ENCODE data around the gene AADAC.
"Not testable (repeated sequence)": the region's sequence is repeated elsewhere in the genome, so short reads cannot be mapped to it uniquely, and the experiment has no call there.

Gene AADAC

DNA sequence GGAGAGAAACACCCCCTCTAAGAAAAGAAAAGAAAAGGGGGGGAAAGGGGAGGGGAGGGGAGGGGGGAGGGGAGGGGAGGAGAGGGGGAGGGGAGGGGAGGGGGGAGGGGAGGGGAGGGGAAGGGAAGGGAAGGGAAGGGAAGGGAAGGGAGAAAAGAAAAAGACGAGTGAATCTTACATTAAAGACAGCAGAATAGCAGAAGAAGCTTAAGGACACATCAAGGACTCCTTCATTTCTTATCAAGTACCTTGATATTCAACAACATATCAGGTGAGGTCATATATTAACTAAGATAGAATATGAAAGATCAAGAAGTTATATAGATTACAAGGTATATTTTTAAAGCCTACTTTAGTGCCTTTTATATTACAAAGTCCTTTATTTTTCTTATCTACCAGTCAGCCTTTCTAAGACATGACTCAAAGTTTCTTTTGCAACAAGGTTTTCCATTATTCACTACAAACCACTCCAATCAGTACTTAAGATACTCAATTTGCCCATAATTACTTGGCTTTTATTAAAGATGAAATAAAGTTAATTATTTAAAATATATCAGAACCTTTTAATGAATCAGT, 17.7 kb upstream of the AADAC start:
- DNase-seq (ENCODE audit: low spot score): no peak

DNA sequence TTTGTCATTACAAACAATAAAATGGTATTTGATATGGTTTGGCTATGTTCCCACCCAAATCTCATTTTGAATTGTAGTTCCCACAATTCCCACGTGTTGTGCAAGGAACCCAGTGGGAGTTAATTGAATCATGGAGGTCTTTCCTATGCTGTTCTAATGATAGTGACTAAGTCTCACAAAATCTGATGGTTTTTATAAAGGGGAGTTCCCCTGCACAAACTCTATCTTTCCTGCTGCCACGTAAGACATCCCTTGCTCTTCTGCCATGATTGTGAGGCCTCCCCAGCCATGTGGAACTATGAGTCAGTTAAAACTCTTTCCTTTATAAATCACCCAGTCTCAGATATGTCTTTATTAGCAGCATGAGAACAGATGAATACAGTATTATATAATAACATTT, 15.4 kb upstream of the AADAC start:
- DNase-seq (ENCODE audit: low spot score): no peak

DNA sequence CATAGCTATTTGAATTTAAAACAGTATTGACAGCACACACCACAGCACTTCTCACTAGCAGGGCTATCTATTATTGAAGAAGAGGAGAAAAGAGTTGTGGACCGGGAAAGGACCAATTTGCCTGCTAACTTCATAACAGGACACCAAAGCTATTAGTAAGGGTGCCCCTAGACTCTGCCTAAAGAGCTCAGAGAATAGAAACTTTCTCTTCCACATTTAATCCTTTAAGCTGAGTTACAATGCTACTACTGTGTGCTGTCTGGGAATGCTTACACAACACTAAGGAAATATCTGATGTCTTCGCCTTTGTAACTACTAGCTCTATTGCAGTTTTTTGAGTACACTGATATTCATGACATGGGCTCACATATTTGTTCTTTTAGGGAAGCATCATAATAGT, 13.5 kb upstream of the AADAC start:
- no peak for DNase-seq (ENCODE audit: low spot score)

DNA sequence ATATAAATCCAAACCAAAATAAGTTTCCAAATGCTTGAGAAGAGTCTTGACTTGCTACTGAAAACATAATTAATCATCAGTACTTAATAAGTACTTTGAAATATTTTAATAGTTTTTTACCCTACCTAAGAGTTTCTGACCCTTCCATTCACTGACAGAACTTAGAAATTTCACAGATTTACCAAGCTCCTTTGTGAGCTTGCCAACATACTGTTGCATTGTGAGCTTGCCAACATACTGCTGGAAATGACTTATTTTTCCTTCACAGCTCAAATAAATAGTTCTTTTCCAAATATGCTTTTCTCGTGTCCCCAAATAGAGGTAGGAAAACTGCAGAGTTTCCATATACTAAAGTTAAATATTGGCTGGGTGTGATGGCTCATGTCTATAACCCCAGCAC, 9.6 kb upstream of the AADAC start:
- no peak for DNase-seq (ENCODE audit: low spot score)

- DNase-seq (ENCODE audit: low spot score): no peak
These were observed 7.1 kb upstream of the AADAC start for GRCh38 chr3:151806838-151807237.

- not testable (repeated sequence) for DNase-seq (ENCODE audit: low spot score)
These were observed 5.0 kb upstream of the AADAC start for GRCh38 chr3:151808926-151809325.

- DNase-seq (ENCODE audit: low spot score): no peak
These were observed 2.4 kb upstream of the AADAC start for GRCh38 chr3:151811474-151811873.

GRCh38 chr3:151814588-151814987, 672 bp downstream of the AADAC start:
- no peak for DNase-seq (ENCODE audit: low spot score)

DNA sequence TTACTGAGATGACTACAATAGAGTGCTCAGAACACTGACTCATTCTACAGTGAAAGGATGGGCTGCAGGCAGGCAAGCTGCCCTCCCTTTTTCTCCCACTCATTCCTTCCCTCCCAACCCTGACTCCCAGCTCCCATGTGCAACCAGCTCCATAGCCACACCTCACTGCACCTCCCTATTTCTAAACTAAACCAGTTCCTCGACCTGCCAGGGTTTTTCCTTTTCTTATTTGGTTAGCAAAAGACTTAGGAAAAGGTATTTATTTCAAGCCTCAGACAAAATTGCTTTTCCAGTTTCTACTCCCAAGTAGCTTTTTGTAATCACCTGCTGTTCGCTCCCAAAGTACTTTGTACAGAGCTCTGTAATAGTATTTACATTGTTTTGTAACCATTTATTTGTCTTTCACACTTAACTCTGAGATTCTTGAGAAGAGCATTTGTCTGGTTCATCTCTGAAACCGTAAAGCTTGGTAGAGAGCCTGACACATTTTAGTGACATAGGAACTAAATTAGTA, 2.2 kb downstream of the AADAC start:
- DNase-seq (ENCODE audit: low spot score): no peak

GRCh38 chr3:151817473-151817872, 3.6 kb downstream of the AADAC start:
- no peak for DNase-seq (ENCODE audit: low spot score)

DNA sequence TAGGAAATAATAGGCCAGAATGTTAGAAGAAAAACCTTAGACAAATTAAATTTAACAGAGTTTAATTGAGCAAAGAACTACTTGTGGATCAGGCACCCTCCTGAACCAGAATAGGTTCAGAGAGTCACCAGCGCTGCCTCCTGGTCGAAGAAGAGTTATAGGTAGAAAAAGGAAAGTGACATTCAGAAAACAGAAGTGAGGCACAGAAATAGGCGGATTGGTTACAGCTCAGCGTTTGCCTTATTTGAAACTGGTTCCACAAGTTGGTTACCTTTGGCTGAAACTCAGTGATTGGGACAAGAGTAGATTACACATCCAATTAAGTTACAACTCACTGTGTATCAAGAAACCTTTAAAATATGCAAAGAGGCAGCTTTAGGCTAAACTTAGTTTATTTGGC, 4.4 kb downstream of the AADAC start:
- no peak for DNase-seq (ENCODE audit: low spot score)

GRCh38 chr3:151819910-151820309, 6.0 kb downstream of the AADAC start:
- no peak for DNase-seq (ENCODE audit: low spot score)

GRCh38 chr3:151827816-151828215, 13.9 kb downstream of the AADAC start:
- DNase-seq (ENCODE audit: low spot score): no peak

GRCh38 chr3:151835751-151836525, 22.0 kb downstream of the AADAC start:
- no peak for DNase-seq (ENCODE audit: low spot score)

- DNase-seq (ENCODE audit: low spot score): no peak
These were observed 23.1 kb downstream of the AADAC start for GRCh38 chr3:151837057-151837456.

GRCh38 chr3:151838574-151839312, 24.8 kb downstream of the AADAC start:
- peak; percentile 50 for DNase-seq (ENCODE audit: low spot score)

DNA sequence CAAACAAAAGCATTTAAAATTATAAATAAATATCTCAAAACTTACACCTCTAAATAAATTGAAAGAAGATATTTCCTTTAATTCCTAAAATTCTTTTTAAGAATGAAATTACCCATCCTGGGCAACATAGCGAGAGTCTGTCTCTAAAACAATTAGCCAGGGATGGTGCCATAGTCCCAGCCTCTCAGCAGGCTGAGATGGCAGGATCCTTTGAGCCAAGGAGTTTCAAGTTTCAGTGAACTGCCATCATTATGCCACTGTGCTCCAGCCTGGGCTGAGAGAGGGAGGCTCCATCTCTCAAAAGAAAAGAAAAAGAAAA, 25.4 kb downstream of the AADAC start:
- DNase-seq (ENCODE audit: low spot score): no peak

- DNase-seq (ENCODE audit: low spot score): no peak
These were observed 27.9 kb downstream of the AADAC start for GRCh38 chr3:151841801-151842200.

DNA sequence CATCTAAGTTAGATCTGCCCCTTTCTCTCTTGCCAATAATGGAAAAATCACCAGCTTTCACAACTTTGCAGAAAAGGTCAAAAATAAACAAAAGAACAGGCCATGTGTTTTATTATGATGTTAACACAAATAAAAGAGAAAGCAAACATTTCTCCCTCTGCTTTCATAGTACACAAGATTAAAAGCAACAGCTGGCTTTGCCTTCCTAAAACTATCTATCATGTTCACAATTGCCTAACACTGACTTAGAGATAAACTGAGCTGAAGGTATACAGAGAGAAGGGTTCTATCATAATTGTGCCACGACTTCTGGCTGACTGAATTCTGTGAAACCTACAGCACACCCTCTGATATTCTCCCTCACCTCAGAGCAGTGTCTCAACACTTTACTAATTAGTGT, 29.4 kb downstream of the AADAC start:
- no peak for DNase-seq (ENCODE audit: low spot score)

DNA sequence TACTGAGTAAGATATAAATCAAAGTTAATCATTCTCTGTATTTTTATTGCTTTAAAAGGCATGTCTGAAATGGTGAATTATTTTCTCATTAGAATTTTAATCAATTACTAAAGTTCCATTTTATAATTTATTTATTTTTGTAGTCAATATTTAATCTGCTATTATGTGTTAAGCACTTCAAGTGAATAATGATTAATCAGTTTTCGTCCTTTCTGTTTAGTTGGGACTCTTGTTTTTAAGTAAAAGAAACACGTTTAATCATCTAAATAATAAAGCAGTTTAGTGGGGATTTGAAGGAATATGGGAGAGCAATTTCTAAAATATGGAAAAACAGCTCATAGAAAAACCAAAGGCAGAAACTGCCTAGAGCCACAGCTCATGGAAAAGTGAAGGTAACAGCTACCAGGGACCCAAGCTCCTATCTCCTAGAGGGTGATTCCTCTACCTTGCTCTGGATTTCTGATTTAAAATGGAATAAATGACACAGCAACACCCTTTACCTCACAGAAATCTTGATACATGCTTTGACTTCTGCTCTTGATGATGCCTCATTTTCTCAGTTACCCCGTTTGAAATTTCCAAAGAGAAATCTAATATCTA, 31.5 kb downstream of the AADAC start:
- no peak for DNase-seq (ENCODE audit: low spot score)

GRCh38 chr3:151850065-151850464, 36.1 kb downstream of the AADAC start:
- not testable (repeated sequence) for DNase-seq (ENCODE audit: low spot score)

DNA sequence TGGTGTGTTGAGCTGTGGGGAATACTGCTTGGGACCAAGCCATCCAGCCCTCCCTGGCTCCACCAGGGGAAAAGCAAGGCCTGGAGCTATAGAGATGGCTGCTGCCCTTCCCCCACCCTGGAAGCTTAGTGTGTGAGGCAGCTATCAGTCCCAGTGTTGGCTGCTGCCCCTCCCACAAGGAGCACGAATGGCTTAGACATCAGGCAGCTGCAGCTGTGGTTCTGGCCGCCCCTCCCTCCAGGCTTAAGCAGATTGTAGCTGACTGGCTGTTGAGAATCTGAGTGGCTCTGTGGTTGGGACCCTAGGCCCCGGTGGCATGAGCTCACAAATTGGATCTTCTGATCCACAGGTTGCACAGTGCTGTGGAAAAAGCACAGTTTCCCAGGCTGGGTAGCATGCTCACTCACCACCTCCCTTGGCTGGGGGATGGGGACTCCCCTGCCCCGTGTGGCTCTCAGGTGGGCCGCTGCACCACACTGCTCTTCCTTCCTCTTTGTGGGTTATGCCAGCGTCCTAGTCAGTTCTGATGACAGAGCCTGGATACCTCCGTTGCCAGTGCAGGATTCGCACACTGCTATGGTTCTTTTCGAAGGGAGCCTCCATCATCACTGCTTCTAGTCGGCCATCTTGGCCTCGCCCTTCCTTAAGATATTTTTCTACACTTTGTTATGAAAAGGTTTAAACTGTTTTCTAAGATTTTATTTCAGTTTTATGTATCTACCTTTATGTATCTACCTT, 38.3 kb downstream of the AADAC start:
- no peak for DNase-seq (ENCODE audit: low spot score)
